Activated T-cell treated with anti-CD3 and anti-CD28 coated beads for 24 hours (primary cell): ENCODE measurements around the gene PCOLCE2.

Experiments
- DNase-seq: peaks from one replicate; pipeline ENCODE4 v3.0.0-alpha.2; 2020; ENCODE audit warnings: low read depth

Gene PCOLCE2

DNA sequence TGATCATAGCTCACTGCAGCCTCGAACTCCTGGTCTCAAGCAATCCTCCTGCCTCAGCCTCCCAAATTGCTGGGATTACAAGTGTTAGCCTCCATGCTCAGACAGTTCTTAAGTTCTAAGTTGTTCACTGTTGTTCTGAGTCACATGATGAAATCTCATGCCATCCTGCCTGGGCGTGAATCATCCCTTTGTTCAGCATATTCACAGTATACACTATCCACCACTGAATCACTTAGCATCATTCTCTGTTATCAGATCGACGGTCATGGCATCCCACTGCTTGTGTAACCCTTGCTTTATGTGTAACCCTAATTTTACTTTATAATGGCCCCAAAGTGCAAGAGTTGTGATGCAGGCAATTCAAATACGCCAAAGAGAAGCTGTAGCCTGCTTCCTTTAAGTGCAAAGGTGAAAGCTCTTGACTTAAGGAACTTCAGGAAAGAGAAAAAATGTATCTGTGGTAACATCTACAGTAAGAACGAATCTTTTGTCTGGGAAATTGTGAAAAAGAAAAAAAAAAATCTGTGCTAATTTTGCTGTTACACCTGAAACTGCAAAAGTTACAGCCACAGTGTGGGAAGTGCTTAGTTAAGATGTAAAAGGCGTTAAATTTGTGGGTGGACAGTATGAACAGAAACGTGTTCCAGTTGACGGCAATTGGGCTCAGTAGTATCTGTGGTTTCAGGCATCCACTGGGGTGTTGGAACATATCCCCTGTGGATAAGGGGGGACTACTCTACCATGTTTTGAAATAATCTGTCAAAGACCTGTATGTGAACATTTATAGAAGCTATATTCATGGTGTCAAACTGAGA, 80.6 kb downstream of the PCOLCE2 start:
- DNase-seq: no peak

DNA sequence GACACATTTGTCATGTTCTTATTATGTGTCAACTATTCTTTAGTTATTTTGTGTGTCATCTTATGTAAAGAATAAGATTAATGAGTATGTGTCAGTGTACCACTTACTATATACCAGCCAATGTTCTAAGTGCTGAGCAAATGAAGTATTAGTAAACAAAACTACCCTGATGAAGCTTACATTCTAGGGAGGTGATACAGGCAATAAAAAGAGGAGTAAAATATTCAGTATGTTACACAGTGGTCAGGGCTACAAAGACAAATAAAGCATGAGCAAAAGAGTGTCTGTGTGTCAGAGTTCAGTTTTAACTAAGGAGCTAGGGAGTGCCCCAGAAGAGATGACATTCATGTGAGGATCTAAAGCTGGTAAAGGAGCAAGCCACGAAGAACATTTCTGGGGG, 86.0 kb downstream of the PCOLCE2 start:
- no peak for DNase-seq

DNA sequence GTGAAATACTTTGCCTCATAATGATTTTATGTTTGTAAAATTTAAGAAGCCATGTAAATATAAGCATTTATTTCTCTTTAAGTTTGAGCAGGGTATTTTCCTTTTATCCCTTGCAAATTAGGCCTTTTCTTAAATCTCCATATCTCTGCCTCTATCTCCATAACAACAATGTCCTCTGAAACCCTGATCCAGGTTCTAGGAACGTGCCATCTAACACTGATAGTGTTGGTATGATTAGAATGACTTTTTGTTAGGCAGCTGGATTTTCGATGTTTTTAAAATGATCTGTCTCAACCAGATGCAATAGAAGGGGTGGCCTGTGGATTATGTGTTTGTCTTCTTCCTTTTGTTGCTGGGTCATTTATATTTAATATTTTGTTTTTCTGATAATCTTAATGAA, 87.1 kb downstream of the PCOLCE2 start:
- DNase-seq: no peak

DNA sequence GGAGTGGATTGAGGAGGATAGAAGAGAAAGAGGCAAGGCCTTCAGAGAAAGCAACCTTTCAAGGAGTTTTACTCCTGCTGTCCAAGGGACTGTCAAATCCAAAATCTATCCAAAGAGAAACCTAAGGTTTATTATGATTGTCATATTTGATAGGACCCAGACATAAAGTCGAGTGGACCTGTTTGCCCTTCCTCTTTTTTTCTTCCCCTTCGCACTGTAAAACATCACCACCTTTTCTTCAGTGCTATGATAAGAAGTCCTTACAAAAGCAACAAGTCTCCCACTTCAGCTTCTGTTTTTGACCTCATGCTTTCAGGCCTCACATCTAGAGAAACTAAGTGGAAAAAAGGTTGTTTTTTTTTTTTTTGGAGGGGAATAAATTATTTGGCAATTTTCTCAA, 92.1 kb downstream of the PCOLCE2 start:
- no peak for DNase-seq

DNA sequence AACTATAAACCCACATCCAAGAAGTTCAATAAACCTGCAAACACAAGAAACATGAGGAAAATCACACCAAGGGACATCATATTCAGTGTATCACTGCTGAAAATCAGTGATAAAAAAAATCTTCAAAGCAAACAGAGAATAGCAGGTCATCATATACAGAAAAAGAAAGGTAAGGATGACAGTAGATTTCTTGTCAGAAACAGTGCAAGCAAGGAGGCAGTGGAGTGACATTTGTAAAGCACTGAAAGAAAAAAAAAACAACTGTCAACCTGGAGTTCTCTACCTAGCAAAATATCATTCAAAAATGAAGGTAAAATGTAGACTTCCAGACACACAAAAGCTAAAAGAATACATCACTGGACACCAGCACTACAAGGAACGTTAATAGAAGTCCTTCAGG, 93.6 kb downstream of the PCOLCE2 start:
- DNase-seq: no peak

DNA sequence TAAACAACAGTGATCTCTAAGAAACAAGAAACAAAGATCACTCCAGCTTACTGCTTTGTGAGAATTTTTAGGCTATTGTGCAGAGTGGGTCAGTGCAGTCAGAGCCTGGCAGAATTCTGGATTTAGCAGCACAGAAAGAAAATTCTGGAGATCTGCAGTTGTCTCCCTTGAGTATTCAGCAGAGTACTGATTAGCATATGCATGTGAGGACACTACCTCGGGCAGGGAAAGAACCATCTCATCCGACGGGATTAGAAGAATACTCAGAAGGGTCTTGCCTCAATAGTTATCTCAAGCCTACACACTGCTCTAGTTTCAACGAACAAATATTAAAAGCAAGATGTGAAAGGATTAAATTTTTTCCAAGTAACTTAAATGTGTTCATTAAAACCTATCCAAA, 94.4 kb downstream of the PCOLCE2 start:
- no peak for DNase-seq

DNA sequence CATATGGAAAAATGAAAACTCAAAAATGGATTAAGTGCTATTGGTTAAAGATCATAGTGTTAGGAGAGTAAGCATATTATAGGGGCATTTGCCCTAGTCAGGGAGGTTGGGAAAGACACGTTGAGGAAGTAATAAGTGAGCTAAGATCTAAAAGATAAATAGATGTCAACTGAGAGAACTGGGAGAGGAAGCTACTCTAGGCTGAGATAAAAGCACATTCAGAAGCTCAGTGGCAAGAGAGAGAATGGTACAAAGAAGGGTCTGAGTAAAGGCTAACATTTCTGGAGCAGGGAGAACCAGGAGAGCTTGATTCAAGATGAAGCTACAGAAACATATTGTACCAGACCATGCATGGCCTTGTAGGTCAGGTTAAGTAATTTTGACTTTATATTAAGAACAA, 101.2 kb downstream of the PCOLCE2 start:
- DNase-seq: no peak

DNA sequence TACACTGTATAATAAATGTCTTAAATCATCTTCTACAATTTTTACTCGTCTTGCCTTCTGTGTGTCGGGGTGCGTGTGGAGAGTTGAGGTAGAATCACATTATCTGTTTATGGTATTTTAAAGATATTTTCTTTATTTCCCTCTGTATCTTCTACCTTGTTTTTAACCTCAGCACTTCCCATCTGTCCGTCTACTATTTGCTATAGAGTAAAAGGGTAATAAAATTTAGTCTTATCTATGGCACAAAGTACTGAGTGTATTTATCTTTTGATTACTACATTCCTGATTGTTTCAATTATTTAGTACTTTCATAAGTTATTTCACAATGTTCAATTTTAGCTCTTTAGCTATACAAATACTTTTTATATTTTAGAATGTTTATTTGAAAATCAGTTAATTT, 102.9 kb downstream of the PCOLCE2 start:
- no peak for DNase-seq

DNA sequence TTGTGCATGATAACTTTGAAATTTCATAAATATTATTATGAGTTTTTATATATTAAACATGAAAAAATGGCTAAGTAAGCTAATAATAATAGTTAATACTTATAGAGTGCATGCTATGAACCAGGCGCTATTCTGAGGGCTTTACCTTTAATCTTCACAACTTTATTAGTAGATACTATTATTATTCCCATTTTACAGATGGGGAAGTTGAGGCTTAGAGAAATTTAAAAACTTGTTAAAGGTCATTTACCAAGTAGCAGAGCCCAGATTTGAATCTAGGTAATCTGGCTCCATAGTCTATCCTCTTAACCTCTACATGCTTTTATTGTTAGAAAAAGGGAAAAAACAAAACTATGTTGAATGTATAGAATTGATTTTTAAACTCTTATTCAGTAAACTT, 104.7 kb downstream of the PCOLCE2 start:
- DNase-seq: no peak

DNA sequence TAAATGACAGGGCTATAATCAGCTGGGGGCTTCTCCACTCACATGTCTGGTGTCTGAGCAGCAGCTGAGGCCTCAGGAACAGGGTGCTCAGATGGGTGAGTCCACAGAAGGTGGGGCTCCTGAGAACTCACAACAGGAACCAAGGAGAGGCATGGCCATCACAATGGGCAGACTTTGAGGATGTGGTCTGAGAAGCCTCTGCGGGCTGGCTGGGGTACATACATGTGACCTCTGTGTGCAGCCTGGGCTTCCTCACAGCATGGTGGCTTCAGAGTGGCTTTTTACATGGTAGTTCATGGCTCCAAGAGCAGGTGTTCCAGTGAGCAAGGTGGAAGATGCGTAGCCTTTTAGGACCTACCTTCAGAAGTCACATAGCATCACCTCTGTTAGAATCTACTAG, 106.3 kb downstream of the PCOLCE2 start:
- no peak for DNase-seq

DNA sequence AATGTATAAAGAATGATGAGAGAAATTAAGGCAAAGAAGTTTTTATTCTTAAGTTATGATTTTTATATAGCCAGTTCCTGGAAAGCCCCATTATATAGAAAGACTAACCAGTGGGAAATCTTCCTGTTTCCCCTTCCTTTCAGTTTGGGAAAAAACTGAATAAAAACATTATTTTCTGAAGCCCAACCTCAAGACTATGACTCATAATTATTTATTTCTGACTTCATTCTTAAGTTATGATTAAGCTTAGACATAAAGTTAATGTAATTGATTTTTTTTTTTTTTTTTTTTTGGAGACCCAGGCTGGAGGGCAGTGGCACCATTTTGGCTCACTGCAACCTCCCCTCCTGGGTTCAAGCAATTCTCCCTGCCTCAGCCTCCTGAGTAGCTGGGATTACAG, 109.3 kb downstream of the PCOLCE2 start:
- no peak for DNase-seq

DNA sequence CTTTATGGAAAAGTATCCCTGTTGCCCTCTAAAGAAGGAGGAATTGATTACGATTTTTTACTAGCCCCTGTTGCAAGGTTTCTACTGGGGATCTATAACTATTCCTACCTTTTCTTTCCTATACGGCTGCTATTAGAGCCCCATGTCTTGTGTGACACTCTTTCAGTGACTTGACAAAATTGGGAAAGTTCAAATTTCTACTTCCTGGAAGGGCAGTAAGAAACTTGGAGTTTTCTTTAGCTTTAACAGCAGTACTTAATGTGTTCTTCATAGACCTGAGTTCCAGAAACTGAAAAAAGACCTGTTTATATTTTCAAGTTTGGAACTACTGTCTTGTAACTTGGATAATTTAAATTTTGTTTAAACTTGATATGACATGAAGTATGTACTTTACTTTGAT, 110.3 kb downstream of the PCOLCE2 start:
- DNase-seq: no peak

DNA sequence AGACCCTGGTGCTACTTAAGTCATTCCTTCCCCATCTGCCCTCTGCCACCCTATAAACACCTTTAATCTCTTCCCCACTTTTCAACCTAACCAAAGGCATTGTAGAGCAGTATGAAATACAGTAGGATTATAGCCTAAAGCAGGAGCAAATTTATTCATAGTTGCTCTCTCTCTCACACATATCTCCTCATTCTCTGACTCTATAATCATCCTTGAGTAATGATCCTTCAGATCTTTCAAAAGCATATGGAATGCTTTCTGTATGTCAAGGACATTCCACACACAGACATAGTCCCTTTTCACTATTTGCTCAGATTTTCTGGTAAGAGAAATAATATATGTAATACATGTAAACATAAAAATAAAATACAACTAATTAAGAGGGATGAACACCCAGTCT, 111.0 kb downstream of the PCOLCE2 start:
- DNase-seq: no peak

DNA sequence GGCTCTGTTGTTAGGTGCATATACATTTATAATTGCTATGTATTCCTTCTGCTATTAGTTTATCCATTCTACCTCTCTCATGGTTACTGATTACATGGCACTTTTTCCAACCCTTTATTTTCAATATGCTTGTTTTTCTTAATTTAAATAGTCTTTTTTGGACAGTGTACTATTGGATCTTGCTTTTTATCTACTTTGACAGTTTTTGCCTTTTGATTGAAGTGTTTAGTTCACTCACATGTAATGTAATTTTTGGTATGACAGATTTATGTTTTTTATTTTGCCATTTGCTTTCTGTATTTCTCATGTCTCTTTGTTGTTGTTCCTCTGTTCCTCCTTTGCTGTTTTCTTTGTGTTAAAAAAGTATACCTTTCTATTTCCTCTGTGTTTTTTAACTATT, 120.5 kb downstream of the PCOLCE2 start:
- no peak for DNase-seq
